Mucosa of rectum (tissue), 2 donors: Measurements from ENCODE around the gene SPOUT1.
"Not testable (repeated sequence)": the region's sequence is repeated elsewhere in the genome, so short reads cannot be mapped to it uniquely, and the experiment has no call there.

ENCODE experiments used
- H3K27ac ChIP-seq, 2 donors: one replicate each; pipeline ENCODE4 v1.7.0; 2013; ENCODE audit warnings: inconsistent platforms in 2 of 2, low read depth in 2 of 2, low read length in 2 of 2
- H3K27me3 ChIP-seq, 2 donors: one replicate each; pipeline ENCODE4 v1.7.0; 2013; ENCODE audit warnings: low read length in 2 of 2; ENCODE audit not compliant: control insufficient read depth in 2 of 2, insufficient read depth in 2 of 2
- H3K36me3 ChIP-seq, 2 donors: one replicate each; pipeline ENCODE4 v1.7.0; 2013; ENCODE audit warnings: low read length in 2 of 2; ENCODE audit not compliant: control insufficient read depth in 2 of 2, insufficient read depth in 2 of 2
- H3K4me1 ChIP-seq, 2 donors: one replicate each; pipeline ENCODE4 v1.7.0; 2013; ENCODE audit warnings: low read length in 2 of 2, mild to moderate bottlenecking in 1 of 2; ENCODE audit not compliant: control insufficient read depth in 2 of 2, insufficient read depth in 2 of 2
- H3K4me3 ChIP-seq, 2 donors: one replicate each; pipeline ENCODE4 v1.7.0; 2013; ENCODE audit warnings: low read length in 2 of 2
- H3K9ac ChIP-seq, 2 donors: one replicate each; pipeline ENCODE4 v1.7.0; 2013; ENCODE audit warnings: low read length in 2 of 2, low read depth in 1 of 2, mild to moderate bottlenecking in 1 of 2
- H3K9me3 ChIP-seq, 2 donors: one replicate each; pipeline ENCODE4 v1.7.0; 2013; ENCODE audit warnings: low read length in 2 of 2; ENCODE audit not compliant: control insufficient read depth in 2 of 2
- donor health status: healthy.
- donor health status: Normal muscosa, but diverticular disease.

Gene SPOUT1

GRCh38 chr9:128829477-128830251 lies at the start of gene SPOUT1:
SPOUT1 (minus strand) TSS chr9:128829794; CDS start chr9:128829780, 14 bp downstream.
- H3K4me3 ChIP-seq, result peak within 1 kb of the TSS; percentile 88 to 92
- peak within 1 kb of the TSS; percentile 79 to 86 for H3K9ac ChIP-seq
- peaks cover 5 to 8% of the 10 kb centered on the region in 2 donors for H3K4me1 ChIP-seq
- peak within 1 kb of the TSS; percentile 46 to 68 for H3K27ac ChIP-seq
- peaks cover 18 to 30% of the 10 kb centered on the region in 2 donors for H3K36me3 ChIP-seq
- no peaks in the 10 kb centered on the region for H3K27me3 ChIP-seq
- no peaks in the 10 kb centered on the region for H3K9me3 ChIP-seq

- peaks cover 0 to 4% of the 10 kb centered on the region in 2 donors for H3K4me1 ChIP-seq
- H3K27ac ChIP-seq, result no peak overlapping the region
- no peaks in the 10 kb centered on the region for H3K27me3 ChIP-seq
- H3K9ac ChIP-seq, result no peak overlapping the region
- no peaks in the 10 kb centered on the region for H3K9me3 ChIP-seq
- H3K36me3 ChIP-seq, result no peaks in the 10 kb centered on the region
- no peak overlapping the region for H3K4me3 ChIP-seq
Observed at GRCh38 chr9:128877852-128878251, 48.3 kb upstream of the SPOUT1 start.

GRCh38 chr9:128870941-128871265 lies 41.3 kb upstream of the SPOUT1 start:
- not testable (repeated sequence) for H3K27me3 ChIP-seq, H3K27ac ChIP-seq, H3K9ac ChIP-seq, H3K9me3 ChIP-seq, H3K36me3 ChIP-seq, H3K4me1 ChIP-seq, H3K4me3 ChIP-seq

- Histone ChIP-seq H3K36me3 (no peaks in the 10 kb centered on the region), H3K4me3 (no peak overlapping the region), H3K27ac (no peak overlapping the region)
Observed at GRCh38 chr9:128870128-128870940, 40.7 kb upstream of the SPOUT1 start.

GRCh38 chr9:128863647-128864046 lies 34.1 kb upstream of the SPOUT1 start:
- Histone ChIP-seq H3K9me3 (no peaks in the 10 kb centered on the region), H3K9ac (no peak overlapping the region), H3K27me3 (no peaks in the 10 kb centered on the region), H3K4me3 (no peak overlapping the region), H3K36me3 (no peaks in the 10 kb centered on the region), H3K27ac (no peak overlapping the region), H3K4me1 (peaks cover 3% of the 10 kb centered on the region in 2 donors)

More at GRCh38 chr9:128870128-128870940, 40.7 kb upstream of the SPOUT1 start:
- Histone ChIP-seq H3K27me3 (no peaks in the 10 kb centered on the region), H3K9me3 (no peaks in the 10 kb centered on the region), H3K9ac (no peak overlapping the region), H3K4me1 (no peaks in the 10 kb centered on the region)

GRCh38 chr9:128862401-128862851 lies 32.8 kb upstream of the SPOUT1 start:
- no peaks in the 10 kb centered on the region for H3K36me3 ChIP-seq
- H3K27ac ChIP-seq, result no peak overlapping the region
- peaks cover 3% of the 10 kb centered on the region in 2 donors for H3K4me1 ChIP-seq
- peak overlapping the region in 1 of 2 donors; percentile 6 for H3K9ac ChIP-seq
- H3K9me3 ChIP-seq, result no peaks in the 10 kb centered on the region
- H3K27me3 ChIP-seq, result no peaks in the 10 kb centered on the region
- no peak overlapping the region for H3K4me3 ChIP-seq

GRCh38 chr9:128861501-128861900 lies 31.9 kb upstream of the SPOUT1 start:
- no peaks in the 10 kb centered on the region for H3K36me3 ChIP-seq
- H3K27me3 ChIP-seq, result no peaks in the 10 kb centered on the region
- H3K27ac ChIP-seq, result no peak overlapping the region
- H3K9ac ChIP-seq, result no peak overlapping the region
- H3K4me1 ChIP-seq, result peaks cover 3% of the 10 kb centered on the region in 2 donors
- no peak overlapping the region for H3K4me3 ChIP-seq
- H3K9me3 ChIP-seq, result no peaks in the 10 kb centered on the region

GRCh38 chr9:128860937-128861336 lies 31.3 kb upstream of the SPOUT1 start:
- Histone ChIP-seq H3K9me3 (no peaks in the 10 kb centered on the region), H3K9ac (no peak overlapping the region), H3K36me3 (no peaks in the 10 kb centered on the region), H3K4me3 (no peak overlapping the region), H3K27ac (no peak overlapping the region), H3K4me1 (peaks cover 3% of the 10 kb centered on the region in 2 donors), H3K27me3 (no peaks in the 10 kb centered on the region)

- not testable (repeated sequence) for H3K9ac ChIP-seq, H3K9me3 ChIP-seq, H3K36me3 ChIP-seq, H3K27me3 ChIP-seq, H3K27ac ChIP-seq, H3K4me3 ChIP-seq, H3K4me1 ChIP-seq
Observed at GRCh38 chr9:128858476-128858875, 28.9 kb upstream of the SPOUT1 start.

- not testable (repeated sequence) for H3K9ac ChIP-seq, H3K4me1 ChIP-seq, H3K27ac ChIP-seq, H3K4me3 ChIP-seq, H3K36me3 ChIP-seq, H3K27me3 ChIP-seq, H3K9me3 ChIP-seq
Observed at GRCh38 chr9:128854454-128854853, 24.9 kb upstream of the SPOUT1 start.
